ENCODE data around the gene RAB11B. TPM values are rescaled to one million over a fixed set of nuclear protein-coding genes. Genes with fewer than 3 reads are reported as not detected.
"Not testable (repeated sequence)": the region's sequence is repeated elsewhere in the genome, so short reads cannot be mapped to it uniquely, and the experiment has no call there.

The RAB11B gene
- total RNA-seq, 1 donor from 2014 or later: 70.8 TPM

DNA sequence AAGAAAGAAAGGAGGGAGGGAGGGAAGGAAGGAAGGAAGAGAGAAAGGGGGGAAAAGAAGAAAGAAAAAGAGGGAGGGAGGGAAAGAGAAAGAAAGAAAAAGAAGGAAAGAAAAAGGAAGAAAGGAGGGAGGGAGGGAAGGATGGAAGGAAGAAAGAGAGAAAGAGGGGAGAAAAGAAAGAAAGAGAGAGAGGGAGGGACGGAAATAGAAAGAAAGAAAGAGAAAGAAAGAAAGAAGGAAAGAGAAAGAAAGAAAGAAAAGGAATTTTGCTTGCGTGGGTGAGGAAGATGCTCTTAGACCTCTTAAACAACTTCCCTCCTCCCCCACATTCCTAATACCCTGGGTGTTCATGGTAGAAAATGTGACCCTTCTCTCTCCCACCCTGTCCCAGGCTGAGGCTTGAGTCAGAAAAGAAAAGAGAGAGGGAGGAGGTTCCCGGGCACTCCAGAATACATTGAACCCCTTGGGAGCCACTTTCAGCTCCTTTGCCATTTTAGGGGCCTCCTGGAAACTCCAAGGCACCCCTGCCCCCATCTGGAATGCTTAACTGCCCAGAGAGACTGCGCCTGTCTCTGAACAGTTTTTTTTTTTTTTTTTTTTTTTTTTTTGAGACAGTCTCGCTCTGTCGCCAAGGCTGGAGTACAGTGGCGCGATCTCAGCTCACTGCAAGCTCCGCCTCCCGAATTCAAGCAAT lies 37.9 kb upstream of the RAB11B start:
- no peak for TF ChIP-seq CTCF (IDR thresholded peaks at IDR 0.05)
- Histone ChIP-seq H3K36me3 (no peaks in the 10 kb centered on the region), H3K9me3 (no peaks in the 10 kb centered on the region), H3K4me3 (peak overlapping the region in 1 of 2 donors; percentile 51), H3K27me3 (no peaks in the 10 kb centered on the region), H3K4me1 (peaks cover 0 to 20% of the 10 kb centered on the region in 2 donors), H3K27ac (peak overlapping the region; percentile 34 to 56)
- intact Hi-C loops (cut with DNase I): loop anchor here (10.0 kb wide), 1 partner anchor 233 kb away; no protein-coding TSS in a partner anchor
- no peak for DNase-seq (ENCODE audit: low spot score in 2 of 2)

GRCh38 chr19:8352845-8353244 lies 37.3 kb upstream of the RAB11B start:
- peaks cover 0 to 20% of the 10 kb centered on the region in 2 donors for H3K4me1 ChIP-seq
- not testable (repeated sequence) for H3K36me3 ChIP-seq; H3K27me3 ChIP-seq; DNase-seq (ENCODE audit: low spot score in 2 of 2); H3K9me3 ChIP-seq
- peak overlapping the region in 1 of 2 donors; percentile 56 for H3K27ac ChIP-seq
- H3K4me3 ChIP-seq: peak overlapping the region in 1 of 2 donors; percentile 51
- intact Hi-C loops (cut with DNase I): loop anchor here (10.0 kb wide), 1 partner anchor 232 kb away; no protein-coding TSS in a partner anchor

DNA sequence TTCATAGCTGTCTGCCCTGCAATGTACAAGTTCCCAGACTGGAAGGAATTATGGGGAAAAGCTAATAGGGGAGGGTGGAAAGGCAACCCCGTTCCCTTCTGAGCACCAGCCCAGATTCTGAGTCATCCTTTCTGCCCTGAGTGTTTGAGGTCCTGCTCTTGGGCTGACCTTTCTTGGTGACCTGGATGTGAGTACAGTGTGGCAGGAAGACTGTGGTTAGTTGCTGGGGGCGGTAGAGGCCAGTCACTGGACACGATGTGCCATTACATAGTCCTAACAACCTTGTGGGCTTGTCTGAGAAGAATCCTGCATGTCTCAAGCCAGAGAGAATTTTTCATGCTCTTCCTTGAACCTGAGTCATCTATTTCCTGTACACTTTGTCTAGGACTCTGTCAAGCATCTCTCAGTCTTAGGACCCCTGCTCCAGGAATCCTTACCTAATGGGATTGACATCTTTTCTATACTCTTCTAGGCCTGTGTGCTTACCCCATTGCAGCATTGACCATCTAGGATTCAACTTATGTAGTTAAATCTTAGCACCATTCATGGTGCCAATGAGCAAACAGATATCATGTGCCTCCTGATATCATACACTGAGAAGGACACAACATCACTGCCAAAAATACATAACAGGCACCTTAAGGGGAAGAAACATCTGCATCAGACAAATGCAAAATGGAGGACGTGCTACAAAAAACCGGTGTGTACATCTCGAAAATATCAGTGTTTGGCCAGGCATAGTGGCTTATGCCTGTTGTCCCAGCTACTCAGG lies 34.3 kb upstream of the RAB11B start:
- no peaks in the 10 kb centered on the region for H3K9me3 ChIP-seq
- DNase-seq (ENCODE audit: low spot score in 2 of 2): peak; percentile 31 to 92
- no peaks in the 10 kb centered on the region for H3K27me3 ChIP-seq
- H3K4me3 ChIP-seq: no peak overlapping the region
- no peak for TF ChIP-seq CTCF (IDR thresholded peaks at IDR 0.05)
- H3K27ac ChIP-seq: peak overlapping the region; percentile 53
- no peaks in the 10 kb centered on the region for H3K36me3 ChIP-seq
- H3K4me1 ChIP-seq: peaks cover 0 to 20% of the 10 kb centered on the region in 2 donors
- intact Hi-C loops (cut with DNase I): loop anchor here (2.0 to 10.0 kb wide), 2 partner anchors 151 to 229 kb away; no protein-coding TSS in a partner anchor

DNA sequence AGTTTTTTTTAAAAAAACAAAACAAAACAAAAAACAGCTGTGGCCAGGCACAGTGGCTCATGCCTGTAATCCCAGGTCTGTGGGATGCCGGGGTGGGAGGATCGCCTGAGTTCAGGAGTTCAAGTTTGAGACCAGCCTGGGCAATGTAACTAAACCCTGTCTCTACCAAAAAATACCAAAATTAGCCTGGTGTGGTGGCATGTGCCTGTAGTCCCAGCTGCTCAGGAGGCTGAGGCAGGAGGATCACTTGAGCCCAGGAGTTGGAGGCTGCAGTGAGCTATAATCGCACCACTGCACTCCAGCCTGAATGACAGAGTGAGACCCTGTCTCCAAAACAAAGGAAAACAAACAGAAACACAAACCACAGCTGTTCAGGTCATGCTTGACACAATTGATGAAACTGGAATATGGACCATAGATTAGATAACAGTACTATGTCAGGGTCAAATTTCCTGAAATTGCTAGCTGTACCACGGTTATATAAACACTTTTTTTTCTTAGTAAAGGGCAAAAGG lies 33.1 kb upstream of the RAB11B start:
- Histone ChIP-seq H3K27ac (no peak overlapping the region), H3K36me3 (no peaks in the 10 kb centered on the region), H3K27me3 (no peaks in the 10 kb centered on the region), H3K9me3 (no peaks in the 10 kb centered on the region), H3K4me3 (no peak overlapping the region), H3K4me1 (peaks cover 5 to 24% of the 10 kb centered on the region in 2 donors)
- intact Hi-C loops (cut with DNase I): loop anchor here (10.0 kb wide), 1 partner anchor 228 kb away; no protein-coding TSS in a partner anchor
- DNase-seq (ENCODE audit: low spot score in 2 of 2): no peak
- TF ChIP-seq CTCF (IDR thresholded peaks at IDR 0.05): no peak

DNA sequence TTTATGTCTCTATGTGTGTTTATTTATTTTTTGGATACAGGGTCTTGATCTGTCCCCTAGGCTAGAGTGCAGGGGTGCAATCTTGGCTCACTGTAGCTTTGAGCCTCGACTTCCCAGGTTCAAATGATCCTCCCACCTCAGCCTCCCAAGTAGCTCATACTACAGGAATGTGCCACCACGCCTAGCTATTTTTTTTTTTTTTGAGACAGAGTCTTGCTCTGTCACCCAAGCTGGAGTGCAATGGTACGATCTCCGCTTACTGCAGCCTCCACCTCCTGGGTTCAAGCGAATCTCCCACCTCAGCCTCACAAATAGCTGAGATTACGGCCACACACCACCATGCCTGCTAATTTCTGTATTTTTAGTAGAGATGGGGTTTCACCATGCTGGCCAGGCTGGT lies 31.2 kb upstream of the RAB11B start:
- no peak overlapping the region for H3K4me3 ChIP-seq
- intact Hi-C loops (cut with DNase I): loop anchor here (10.0 kb wide), 1 partner anchor 226 kb away; no protein-coding TSS in a partner anchor
- TF ChIP-seq CTCF (IDR thresholded peaks at IDR 0.05): no peak

More for the DNA sequence above, 31.2 kb upstream of the RAB11B start:
- H3K27ac ChIP-seq: no peak overlapping the region
- no peak for DNase-seq (ENCODE audit: low spot score in 2 of 2)
- H3K27me3 ChIP-seq: no peaks in the 10 kb centered on the region
- H3K36me3 ChIP-seq: no peaks in the 10 kb centered on the region
- H3K9me3 ChIP-seq: no peaks in the 10 kb centered on the region
- peaks cover 14 to 26% of the 10 kb centered on the region in 2 donors for H3K4me1 ChIP-seq
